ENCODE results near the gene ZBP1.

DNA sequence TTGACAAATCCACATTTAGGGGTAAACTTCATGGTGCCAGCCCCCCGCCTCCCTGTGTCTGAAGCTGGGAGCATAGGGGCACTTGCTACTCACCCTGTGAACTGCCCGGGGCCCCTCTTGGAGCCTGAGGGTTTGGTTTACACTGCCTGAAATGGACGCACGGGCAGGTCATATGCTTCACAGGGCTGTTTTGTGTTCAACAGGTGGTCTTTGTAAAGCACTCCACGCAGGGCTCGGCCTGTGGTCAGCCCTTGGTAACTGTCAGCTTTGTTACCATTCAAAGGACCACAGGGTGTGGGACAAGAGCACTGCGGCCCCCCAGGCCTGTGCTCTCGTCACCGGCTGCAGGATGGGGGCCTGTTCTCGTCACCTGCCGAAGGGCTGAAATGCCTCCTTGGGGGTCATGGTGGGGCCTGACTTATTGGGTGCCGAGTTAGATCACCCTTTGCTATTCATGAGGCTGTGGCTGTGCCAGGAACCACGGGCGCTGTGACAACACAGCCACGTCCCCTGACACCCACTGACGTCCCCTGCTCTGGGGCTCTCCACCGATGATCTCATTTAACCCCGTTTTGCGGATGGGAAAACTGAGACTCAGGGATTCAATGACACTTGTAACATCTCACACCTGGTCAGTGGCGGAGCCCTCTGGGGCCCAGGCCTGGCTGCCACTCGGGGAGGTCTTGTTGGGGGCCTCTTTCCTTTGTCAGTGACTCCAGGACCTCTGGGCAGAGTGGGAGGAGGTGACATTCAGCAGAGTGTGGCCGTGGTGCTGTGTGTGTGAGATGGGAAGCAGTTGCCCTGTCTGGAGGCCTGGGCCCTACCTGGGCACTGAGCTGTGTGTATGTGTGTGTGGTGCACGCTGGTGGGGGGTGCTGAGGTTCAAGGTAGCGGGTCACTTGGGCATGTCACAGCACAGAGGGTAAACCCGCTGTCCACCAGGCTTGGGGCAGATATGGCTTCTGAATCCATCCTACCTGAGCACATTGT, 24.9 kb downstream of the ZBP1 start:
- TF ChIP-seq, protein P1, sequence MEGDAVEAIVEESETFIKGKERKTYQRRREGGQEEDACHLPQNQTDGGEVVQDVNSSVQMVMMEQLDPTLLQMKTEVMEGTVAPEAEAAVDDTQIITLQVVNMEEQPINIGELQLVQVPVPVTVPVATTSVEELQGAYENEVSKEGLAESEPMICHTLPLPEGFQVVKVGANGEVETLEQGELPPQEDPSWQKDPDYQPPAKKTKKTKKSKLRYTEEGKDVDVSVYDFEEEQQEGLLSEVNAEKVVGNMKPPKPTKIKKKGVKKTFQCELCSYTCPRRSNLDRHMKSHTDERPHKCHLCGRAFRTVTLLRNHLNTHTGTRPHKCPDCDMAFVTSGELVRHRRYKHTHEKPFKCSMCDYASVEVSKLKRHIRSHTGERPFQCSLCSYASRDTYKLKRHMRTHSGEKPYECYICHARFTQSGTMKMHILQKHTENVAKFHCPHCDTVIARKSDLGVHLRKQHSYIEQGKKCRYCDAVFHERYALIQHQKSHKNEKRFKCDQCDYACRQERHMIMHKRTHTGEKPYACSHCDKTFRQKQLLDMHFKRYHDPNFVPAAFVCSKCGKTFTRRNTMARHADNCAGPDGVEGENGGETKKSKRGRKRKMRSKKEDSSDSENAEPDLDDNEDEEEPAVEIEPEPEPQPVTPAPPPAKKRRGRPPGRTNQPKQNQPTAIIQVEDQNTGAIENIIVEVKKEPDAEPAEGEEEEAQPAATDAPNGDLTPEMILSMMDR (IDR thresholded peaks at IDR 0.05) = no peak
- no peak for TF ChIP-seq POLR2A (IDR thresholded peaks at IDR 0.05)
